HepG2 (cell line): ENCODE data around the gene PELI1. TPM values are rescaled to one million over a fixed set of nuclear protein-coding genes. Genes with fewer than 3 reads are reported as not detected.

Experiments
- ATAC-seq: fragments of 200-7000 bp; cut with Tn5 transposase; 3 replicates; pipeline ENCODE4 v1.9.1; 2020; ENCODE audit warnings: mild to moderate bottlenecking, moderate library complexity
- BruUV-seq: library from RNA; stranded (reverse); fragments of 400-500 nt; replicated peaks from 2 replicates; lab custom pipeline; 2021; lab: Mats Ljungman, UMichigan
- CTCF ChIA-PET: fragments of 300-600 bp; formaldehyde crosslinking; extraction: SDS; loops from one replicate; lab custom pipeline; 2021; ENCODE audit warnings: low total read pairs, inconsistent platforms, low intra/inter-chr PET ratio; lab: Yijun Ruan, JAX
- POLR2A ChIA-PET: fragments of 350-600 bp; sonication (Branson Sonifier 250); formaldehyde crosslinking; loops from one replicate; lab custom pipeline; 2020; ENCODE audit warnings: antibody characterized with exemption, inconsistent platforms; lab: Yijun Ruan, JAX
- DNase-seq: peaks from one replicate; pipeline ENCODE4 v3.0.0-alpha.2; 2015; ENCODE audit warnings: low spot score
- FAIRE-seq: peaks from 3 replicates; lab custom pipeline; 2011; peaks lifted over from hg19 to GRCh38; lab: Jason Lieb, UNC
- H2AFZ ChIP-seq: one replicate; pipeline ENCODE4 v1.6.1; 2011; ENCODE audit warnings: low read length, inconsistent platforms
- H3K27ac ChIP-seq: fragments of 300-600 bp; 3 replicates; pipeline ENCODE4 v1.8.0; 2011; ENCODE audit warnings: mixed run types, mild to moderate bottlenecking, mixed read lengths, low read length, inconsistent platforms; ENCODE audit not compliant: insufficient read depth; ENCODE audit errors: extremely low read length
- H3K27me3 ChIP-seq, 2 experiments: fragments of 200-600 bp in 1 of 2; 2 replicates in 1 of 2; 3 replicates in 1 of 2; pipeline versions ENCODE4 v1.6.0 to v1.8.0; 2011; ENCODE audit warnings: low read length in 2 of 2, mild to moderate bottlenecking in 2 of 2, moderate library complexity in 2 of 2, inconsistent platforms in 1 of 2; ENCODE audit not compliant: insufficient read depth in 2 of 2, control insufficient read depth in 1 of 2
- H3K36me3 ChIP-seq, 2 experiments: fragments of 200-600 bp in 1 of 2; replicated peaks in 1 of 2; 2 replicates in 1 of 2; 3 replicates in 1 of 2; pipeline versions ENCODE4 v1.5.1 to v1.8.0; 2011; ENCODE audit warnings: low read length in 2 of 2, inconsistent platforms in 1 of 2; ENCODE audit not compliant: insufficient read depth in 2 of 2, control insufficient read depth in 1 of 2
- H3K4me1 ChIP-seq: 2 replicates; pipeline ENCODE4 v1.5.1; 2012; ENCODE audit warnings: low read length, inconsistent platforms; ENCODE audit not compliant: insufficient read depth
- H3K4me2 ChIP-seq: 2 replicates; pipeline ENCODE4 v1.6.0; 2011; ENCODE audit warnings: low read depth, low read length, inconsistent platforms
- H3K4me3 ChIP-seq, 3 experiments: fragments of 200-600 bp in 1 of 3; sonication (generic), shearing (Covaris generic) in 1 of 3; replicated peaks in 1 of 3; 2 replicates each; pipeline ENCODE4 v1.5.1; 2011 to 2016; ENCODE audit warnings: low read length in 3 of 3, inconsistent platforms in 2 of 3, low read depth in 2 of 3, mild to moderate bottlenecking in 2 of 3, control low read depth in 1 of 3, mixed read lengths in 1 of 3; ENCODE audit not compliant: insufficient read depth in 1 of 3
- H3K79me2 ChIP-seq: one replicate; pipeline ENCODE4 v1.6.1; 2011; ENCODE audit warnings: low read length, inconsistent platforms; ENCODE audit not compliant: insufficient read depth
- H3K9ac ChIP-seq: 2 replicates; pipeline ENCODE4 v1.6.0; 2011; ENCODE audit warnings: mild to moderate bottlenecking, low read depth, low read length, inconsistent platforms; ENCODE audit not compliant: insufficient read depth
- H3K9me3 ChIP-seq: 2 replicates; pipeline ENCODE4 v1.5.1; 2012; ENCODE audit warnings: mild to moderate bottlenecking, low read length
- H4K20me1 ChIP-seq: 2 replicates; pipeline ENCODE4 v1.6.0; 2011; ENCODE audit warnings: inconsistent platforms, mild to moderate bottlenecking, low read length, moderate library complexity; ENCODE audit not compliant: insufficient read depth
- ASH2L ChIP-seq: fragments of 300-600, 200-600 bp; sonication (generic); IDR thresholded peaks from 2 replicates; pipeline ENCODE4 v1.7.0; 2017; ENCODE audit warnings: low read depth, mild to moderate bottlenecking, moderate library complexity, mixed read lengths, low read length; ENCODE audit not compliant: insufficient read length
- FOSL1 ChIP-seq: sonication (generic); formaldehyde crosslinking; IDR thresholded peaks from 2 replicates; pipeline ENCODE4 v1.9.0; 2021; ENCODE audit warnings: missing genetic modification reagents, borderline replicate concordance
- FOXJ3 ChIP-seq: sonication (generic); formaldehyde crosslinking; IDR thresholded peaks from 2 replicates; pipeline ENCODE4 v1.4.0; 2020; ENCODE audit warnings: missing genetic modification reagents, mild to moderate bottlenecking, borderline replicate concordance
- HNRNPUL1 ChIP-seq: fragments of 200-400 bp; formaldehyde crosslinking; IDR thresholded peaks from 2 replicates; pipeline ENCODE4 v1.6.1; 2017; ENCODE audit warnings: low read depth, mild to moderate bottlenecking, low read length, moderate library complexity
- HOXA9 ChIP-seq: sonication (generic); formaldehyde crosslinking; IDR thresholded peaks from 2 replicates; pipeline ENCODE4 v1.8.1; 2022; ENCODE audit warnings: missing genetic modification reagents, mild to moderate bottlenecking, moderate library complexity, borderline replicate concordance
- MTF1 ChIP-seq: sonication (generic); formaldehyde crosslinking; IDR thresholded peaks from 2 replicates; pipeline ENCODE4 v1.5.0; 2020; ENCODE audit warnings: missing genetic modification reagents
- NFIC ChIP-seq: IDR thresholded peaks from 2 replicates; pipeline ENCODE4 v1.6.1; 2012; ENCODE audit warnings: mild to moderate bottlenecking, low read length, inconsistent platforms
- ZBTB38 ChIP-seq: sonication (generic); formaldehyde crosslinking; IDR thresholded peaks from 2 replicates; pipeline ENCODE4 v1.5.1; 2020; ENCODE audit warnings: mild to moderate bottlenecking, missing genetic modification reagents
- ZNF34 ChIP-seq: sonication (generic); formaldehyde crosslinking; IDR thresholded peaks from 2 replicates; pipeline ENCODE4 v1.4.0; 2020; ENCODE audit warnings: mild to moderate bottlenecking, missing genetic modification reagents, borderline replicate concordance
- ZNF383 ChIP-seq: sonication (generic); formaldehyde crosslinking; IDR thresholded peaks from 2 replicates; pipeline ENCODE4 v1.4.0; 2020; ENCODE audit warnings: missing genetic modification reagents, mild to moderate bottlenecking, borderline replicate concordance
- ZNF670 ChIP-seq: sonication (generic); formaldehyde crosslinking; IDR thresholded peaks from 2 replicates; pipeline ENCODE4 v1.8.0; 2022; ENCODE audit warnings: mild to moderate bottlenecking, missing genetic modification reagents, borderline replicate concordance
- ZNF713 ChIP-seq: sonication (generic); formaldehyde crosslinking; IDR thresholded peaks from 2 replicates; pipeline ENCODE4 v1.4.0; 2020; ENCODE audit warnings: mild to moderate bottlenecking, missing genetic modification reagents
- ZNF780A ChIP-seq: sonication (generic); formaldehyde crosslinking; IDR thresholded peaks from 2 replicates; pipeline ENCODE4 v1.8.0; 2022; ENCODE audit warnings: mild to moderate bottlenecking, missing genetic modification reagents, moderate library complexity
- WGBS: methylation state at CpG from one replicate; pipeline ENCODE4 v1.1.6; 2017; ENCODE audit warnings: low lambda C conversion rate; 5-methylcytosine and 5-hydroxymethylcytosine counted together
- in situ Hi-C: cut with HindIII; loops from 2 replicates; pipeline ENCODE4 v1.10.0; 2017; ENCODE audit warnings: low pct_unique_long_range_greater_than_20kb; ENCODE audit not compliant: extremely low pct_ligation_motif_present
- intact Hi-C: fragments of 100-400 bp; cut with micrococcal nuclease; formaldehyde crosslinking; loops from one replicate; pipeline ENCODE4 v1.10.0; 2022; ENCODE audit not compliant: unreplicated experiment
- polyA plus RNA-seq, 8 experiments: library from polyadenylated mRNA; depleted of rRNA in 3 of 8; stranded (reverse) in 7 of 8; unstranded in 1 of 8; fragments of >200 nt; fragmentation: Illumina TruSeq in 4 of 8; extraction: Trizol in 4 of 8; gene quantifications; 2 replicates each; pipeline versions ENCODE4 v1.2.1 to v1.2.3, GENCODE V29; 2011 to 2016; ENCODE audit warnings: low read depth in 4 of 8, missing spikeins in 1 of 8, mixed read lengths in 1 of 8; ENCODE audit not compliant: insufficient read depth in 1 of 8
- total RNA-seq, 5 experiments: library from RNA; depleted of rRNA; stranded (reverse); fragments of >200 nt; fragmentation: Illumina TruSeq; extraction: Trizol; gene quantifications; 2 replicates each; pipeline ENCODE4 v1.2.3, GENCODE V29; 2016; ENCODE audit warnings: low read depth in 1 of 5
- TF ChIP-seq, protein P1 (sequence below): IDR thresholded peaks from 2 replicates; pipeline ENCODE4 v1.6.1; 2016; ENCODE audit warnings: missing genetic modification reagents, missing compliant biosample characterization
- TF ChIP-seq, protein P2 (sequence below): sonication (generic); formaldehyde crosslinking; IDR thresholded peaks from 2 replicates; pipeline ENCODE4 v1.5.1; 2020; ENCODE audit warnings: mild to moderate bottlenecking, missing genetic modification reagents, moderate library complexity
- TF ChIP-seq, protein P3 (sequence below): sonication (generic); formaldehyde crosslinking; IDR thresholded peaks from 2 replicates; pipeline ENCODE4 v1.9.0; 2021; ENCODE audit warnings: missing genetic modification reagents, borderline replicate concordance
- TF ChIP-seq, protein P4 (sequence below): sonication (generic); formaldehyde crosslinking; IDR thresholded peaks from 2 replicates; pipeline ENCODE4 v1.4.0; 2020; ENCODE audit warnings: missing genetic modification reagents

The PELI1 gene
- total and polyA plus RNA-seq, 2 of the 13 experiments (the other 11 are each of a cell fraction or from before 2014, with no cell fraction given): 12.5 to 16.2 TPM

DNA sequence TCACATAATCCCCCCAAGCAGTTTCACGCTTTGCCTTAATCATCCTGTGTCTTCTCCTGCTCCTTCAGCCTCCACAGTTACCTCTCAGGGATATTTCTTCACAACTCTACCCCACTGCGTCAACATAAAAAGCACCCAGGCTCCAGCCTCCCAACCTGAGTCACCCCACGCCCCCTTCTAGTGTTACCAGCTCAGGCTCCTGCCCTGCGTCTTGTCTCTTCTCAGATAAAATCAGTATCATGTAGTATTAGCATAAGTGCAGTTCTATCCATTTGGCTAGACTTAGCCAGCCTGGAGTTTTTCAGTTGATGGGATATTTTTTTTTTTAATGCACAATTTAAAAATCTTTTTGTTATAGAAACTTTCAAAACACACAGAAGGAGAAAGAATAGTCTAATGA, 9.6 kb upstream of the PELI1 start (continued):
- TF ChIP-seq HOXA9 (CRISPR knock-in tag) (no peak), MTF1 (no peak), ZNF780A (CRISPR knock-in tag) (no peak)
- TF ChIP-seq, protein P1, sequence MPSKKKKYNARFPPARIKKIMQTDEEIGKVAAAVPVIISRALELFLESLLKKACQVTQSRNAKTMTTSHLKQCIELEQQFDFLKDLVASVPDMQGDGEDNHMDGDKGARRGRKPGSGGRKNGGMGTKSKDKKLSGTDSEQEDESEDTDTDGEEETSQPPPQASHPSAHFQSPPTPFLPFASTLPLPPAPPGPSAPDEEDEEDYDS (CRISPR knock-in tag): no peak

DNA sequence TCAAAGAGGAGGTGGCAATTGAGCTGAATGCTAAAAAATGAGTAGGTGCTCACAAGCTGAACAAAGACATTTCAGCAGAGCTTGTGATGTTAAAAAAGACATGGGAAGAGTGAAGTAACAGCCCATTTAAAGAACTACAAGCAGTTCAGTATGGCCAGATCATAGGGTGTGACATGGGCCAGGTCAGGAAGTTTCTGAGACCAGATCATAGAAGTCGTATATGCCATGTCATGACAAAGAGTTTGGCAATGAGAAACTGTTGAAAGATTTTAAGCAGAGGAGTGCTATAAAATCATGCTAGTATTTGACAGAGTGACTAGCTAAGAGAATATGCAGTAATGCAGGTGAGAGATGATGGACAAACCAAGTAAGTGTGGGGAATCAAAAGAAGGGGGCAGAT, 7.3 kb upstream of the PELI1 start:
- WGBS: 24% methylated on average over 1 of the region's 1 CpG
- Histone ChIP-seq H3K27me3 (peaks cover 0 to 13% of the 10 kb centered on the region in 2 experiments; a peak in 3 of 5 replicates), H3K79me2 (no peaks in the 10 kb centered on the region), H3K36me3 (no peaks in the 10 kb centered on the region), H3K4me3 (no peak overlapping the region), H3K4me2 (no peak overlapping the region), H3K27ac (no peak overlapping the region), H2AFZ (no peak overlapping the region), H4K20me1 (no peaks in the 10 kb centered on the region), H3K9ac (no peak overlapping the region), H3K9me3 (no peaks in the 10 kb centered on the region)
- in situ Hi-C loops: no loop called here
- BruUV-seq: no TSS peak
- intact Hi-C loops: loop anchor here (10.0 kb wide), 1 partner anchor 417 kb away; no protein-coding TSS in a partner anchor
- POLR2A ChIA-PET: no interaction called here
- CTCF ChIA-PET: no interaction called here
- TF ChIP-seq, protein P2, sequence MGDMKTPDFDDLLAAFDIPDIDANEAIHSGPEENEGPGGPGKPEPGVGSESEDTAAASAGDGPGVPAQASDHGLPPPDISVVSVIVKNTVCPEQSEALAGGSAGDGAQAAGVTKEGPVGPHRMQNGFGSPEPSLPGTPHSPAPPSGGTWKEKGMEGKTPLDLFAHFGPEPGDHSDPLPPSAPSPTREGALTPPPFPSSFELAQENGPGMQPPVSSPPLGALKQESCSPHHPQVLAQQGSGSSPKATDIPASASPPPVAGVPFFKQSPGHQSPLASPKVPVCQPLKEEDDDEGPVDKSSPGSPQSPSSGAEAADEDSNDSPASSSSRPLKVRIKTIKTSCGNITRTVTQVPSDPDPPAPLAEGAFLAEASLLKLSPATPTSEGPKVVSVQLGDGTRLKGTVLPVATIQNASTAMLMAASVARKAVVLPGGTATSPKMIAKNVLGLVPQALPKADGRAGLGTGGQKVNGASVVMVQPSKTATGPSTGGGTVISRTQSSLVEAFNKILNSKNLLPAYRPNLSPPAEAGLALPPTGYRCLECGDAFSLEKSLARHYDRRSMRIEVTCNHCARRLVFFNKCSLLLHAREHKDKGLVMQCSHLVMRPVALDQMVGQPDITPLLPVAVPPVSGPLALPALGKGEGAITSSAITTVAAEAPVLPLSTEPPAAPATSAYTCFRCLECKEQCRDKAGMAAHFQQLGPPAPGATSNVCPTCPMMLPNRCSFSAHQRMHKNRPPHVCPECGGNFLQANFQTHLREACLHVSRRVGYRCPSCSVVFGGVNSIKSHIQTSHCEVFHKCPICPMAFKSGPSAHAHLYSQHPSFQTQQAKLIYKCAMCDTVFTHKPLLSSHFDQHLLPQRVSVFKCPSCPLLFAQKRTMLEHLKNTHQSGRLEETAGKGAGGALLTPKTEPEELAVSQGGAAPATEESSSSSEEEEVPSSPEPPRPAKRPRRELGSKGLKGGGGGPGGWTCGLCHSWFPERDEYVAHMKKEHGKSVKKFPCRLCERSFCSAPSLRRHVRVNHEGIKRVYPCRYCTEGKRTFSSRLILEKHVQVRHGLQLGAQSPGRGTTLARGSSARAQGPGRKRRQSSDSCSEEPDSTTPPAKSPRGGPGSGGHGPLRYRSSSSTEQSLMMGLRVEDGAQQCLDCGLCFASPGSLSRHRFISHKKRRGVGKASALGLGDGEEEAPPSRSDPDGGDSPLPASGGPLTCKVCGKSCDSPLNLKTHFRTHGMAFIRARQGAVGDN (CRISPR knock-in tag): no peak
- TF ChIP-seq ZNF383 (CRISPR knock-in tag): no peak
- TF ChIP-seq ZNF34 (CRISPR knock-in tag): no peak
- no peak for TF ChIP-seq ZBTB38 (CRISPR knock-in tag)
- TF ChIP-seq ZNF713: no peak
- TF ChIP-seq HNRNPUL1: no peak
- TF ChIP-seq FOXJ3: no peak
- no peak for TF ChIP-seq ZNF670 (CRISPR knock-in tag)
- no peak for TF ChIP-seq FOSL1 (CRISPR knock-in tag)
- TF ChIP-seq ASH2L: no peak
- TF ChIP-seq, protein P3, sequence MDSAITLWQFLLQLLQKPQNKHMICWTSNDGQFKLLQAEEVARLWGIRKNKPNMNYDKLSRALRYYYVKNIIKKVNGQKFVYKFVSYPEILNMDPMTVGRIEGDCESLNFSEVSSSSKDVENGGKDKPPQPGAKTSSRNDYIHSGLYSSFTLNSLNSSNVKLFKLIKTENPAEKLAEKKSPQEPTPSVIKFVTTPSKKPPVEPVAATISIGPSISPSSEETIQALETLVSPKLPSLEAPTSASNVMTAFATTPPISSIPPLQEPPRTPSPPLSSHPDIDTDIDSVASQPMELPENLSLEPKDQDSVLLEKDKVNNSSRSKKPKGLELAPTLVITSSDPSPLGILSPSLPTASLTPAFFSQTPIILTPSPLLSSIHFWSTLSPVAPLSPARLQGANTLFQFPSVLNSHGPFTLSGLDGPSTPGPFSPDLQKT (CRISPR knock-in tag): no peak
- no peak for TF ChIP-seq NFIC
- TF ChIP-seq, protein P4, sequence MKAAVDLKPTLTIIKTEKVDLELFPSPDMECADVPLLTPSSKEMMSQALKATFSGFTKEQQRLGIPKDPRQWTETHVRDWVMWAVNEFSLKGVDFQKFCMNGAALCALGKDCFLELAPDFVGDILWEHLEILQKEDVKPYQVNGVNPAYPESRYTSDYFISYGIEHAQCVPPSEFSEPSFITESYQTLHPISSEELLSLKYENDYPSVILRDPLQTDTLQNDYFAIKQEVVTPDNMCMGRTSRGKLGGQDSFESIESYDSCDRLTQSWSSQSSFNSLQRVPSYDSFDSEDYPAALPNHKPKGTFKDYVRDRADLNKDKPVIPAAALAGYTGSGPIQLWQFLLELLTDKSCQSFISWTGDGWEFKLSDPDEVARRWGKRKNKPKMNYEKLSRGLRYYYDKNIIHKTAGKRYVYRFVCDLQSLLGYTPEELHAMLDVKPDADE: no peak
- TF ChIP-seq, all 625 proteins: peak for 0
- DNase-seq (no peak), ATAC-seq (no peak), FAIRE-seq (no peak)
- H3K4me1 ChIP-seq: no peaks in the 10 kb centered on the region
